GM12878 (cell line): ENCODE results near the gene CD276.
A peak's percentile ranks its signal among the peaks of the same experiment; 100 is the strongest.

Source experiments
- CREB1 ChIP-seq: IDR thresholded peaks from 2 replicates; pipeline ENCODE4 v1.6.1; 2012; ENCODE audit warnings: low read depth, mild to moderate bottlenecking, inconsistent platforms
- CTCF ChIP-seq, 3 experiments: IDR thresholded peaks in 2 of 3; conservative IDR thresholded peaks in 1 of 3; 2 replicates each; pipeline ENCODE4 v1.5.1; 2011; ENCODE audit warnings: low read depth in 3 of 3, low read length in 3 of 3, mild to moderate bottlenecking in 3 of 3, control low read depth in 2 of 3, moderate library complexity in 2 of 3, inconsistent platforms in 1 of 3, mixed read lengths in 1 of 3; ENCODE audit not compliant: control insufficient read depth in 2 of 3, insufficient read depth in 1 of 3; ENCODE audit errors: extremely low read depth in 1 of 3
- EP300 ChIP-seq, 2 experiments: fragments of 150-350 bp in 1 of 2; IDR thresholded peaks; 2 replicates each; pipeline ENCODE4 v1.6.1; 2011 to 2012; ENCODE audit warnings: low read depth in 2 of 2, low read length in 2 of 2, borderline replicate concordance in 1 of 2, improper control_type of control experiment in 1 of 2, inconsistent platforms in 1 of 2; ENCODE audit not compliant: control insufficient read depth in 1 of 2
- EZH2 ChIP-seq: IDR thresholded peaks from 2 replicates; pipeline ENCODE4 v1.6.1; 2012; ENCODE audit warnings: low read depth, mild to moderate bottlenecking, control low read depth, inconsistent platforms, low read length, borderline replicate concordance; ENCODE audit not compliant: control insufficient read depth
- FOS ChIP-seq: IDR thresholded peaks from 3 replicates; pipeline ENCODE4 v1.6.1; 2011; ENCODE audit warnings: borderline replicate concordance; ENCODE audit not compliant: insufficient read length; ENCODE audit errors: extremely low read depth
- HSF1 ChIP-seq: fragments of 150-350 bp; IDR thresholded peaks from 2 replicates; pipeline ENCODE4 v1.6.1; 2014; ENCODE audit warnings: mild to moderate bottlenecking, low read depth, low read length
- MYC ChIP-seq: IDR thresholded peaks from 2 replicates; pipeline ENCODE4 v1.6.1; 2011; ENCODE audit warnings: mild to moderate bottlenecking, low read length, moderate library complexity, inconsistent platforms; ENCODE audit not compliant: insufficient read depth, insufficient replicate concordance, insufficient read length, severe bottlenecking
- NFYB ChIP-seq: IDR thresholded peaks from 2 replicates; pipeline ENCODE4 v1.6.1; 2011; ENCODE audit warnings: low read depth, mild to moderate bottlenecking, low read length, improper control_type of control experiment, moderate library complexity; ENCODE audit not compliant: insufficient read depth
- POLR2A ChIP-seq: IDR thresholded peaks from 2 replicates; pipeline ENCODE4 v1.6.1; 2011; ENCODE audit warnings: low read depth, mild to moderate bottlenecking, low read length
- POLR2AphosphoS5 ChIP-seq: IDR thresholded peaks from 2 replicates; pipeline ENCODE4 v1.6.1; 2011; ENCODE audit warnings: mild to moderate bottlenecking, low read length, inconsistent platforms
- SIN3A ChIP-seq: IDR thresholded peaks from 2 replicates; pipeline ENCODE4 v1.6.1; 2012; ENCODE audit warnings: low read depth, low read length, improper control_type of control experiment
- SP1 ChIP-seq: IDR thresholded peaks from one replicate; pipeline ENCODE4 v1.6.1; 2011; ENCODE audit warnings: low read depth, low read length
- SUZ12 ChIP-seq: fragments of 200-600 bp; sonication (generic); IDR thresholded peaks from one replicate; pipeline ENCODE4 v1.6.1; 2018; ENCODE audit warnings: antibody characterized with exemption, mild to moderate bottlenecking; ENCODE audit not compliant: unreplicated experiment
- ZBTB4 ChIP-seq: fragments of 450-650 bp; formaldehyde crosslinking; IDR thresholded peaks from 2 replicates; pipeline ENCODE4 v1.4.0; 2022; ENCODE audit warnings: mild to moderate bottlenecking, moderate library complexity

GRCh38 chr15:73704869-73705645 is 20.9 kb downstream of the CD276 start:
- TF ChIP-seq POLR2AphosphoS5 (no peak), POLR2A (no peak), HSF1 (no peak), EZH2 (no peak), CTCF (IDR thresholded peaks at IDR 0.05 in 2 of 3, conservative IDR thresholded peaks at IDR 0.05 in 1 of 3; ENCODE audit: control insufficient read depth in 2 of 3, extremely low read depth in 1 of 3, insufficient read depth in 1 of 3, low read depth in 3 of 3, low read length in 3 of 3) (peak; percentile 82 to 88 (median 86)), SIN3A (no peak), FOS (no peak), ZBTB4 (no peak), CREB1 (no peak), NFYB (no peak), SUZ12 (no peak), EP300 (IDR thresholded peaks at IDR 0.05; ENCODE audit: borderline replicate concordance in 1 of 2, control insufficient read depth in 1 of 2, low read depth in 2 of 2, low read length in 2 of 2) (no peak), SP1 (no peak), MYC (no peak)
